Smooth muscle cell (in vitro differentiated cells): Measurements from ENCODE around the gene CRIP3. TPM values are rescaled to one million over a fixed set of nuclear protein-coding genes. Genes with fewer than 3 reads are reported as not detected.

Experiments used
- DNase-seq: peaks from one replicate; lab custom pipeline; 2025; ENCODE audit not compliant: unreplicated experiment; lab: John Stamatoyannopoulos, UW
- H2AFZ ChIP-seq: fragments of 200-600 bp; sonication (generic); 2 replicates; pipeline ENCODE4 v1.6.0; 2016; ENCODE audit warnings: antibody characterized with exemption, low read depth, mild to moderate bottlenecking
- H3F3A ChIP-seq: fragments of 200-600 bp; sonication (generic); 2 replicates; pipeline ENCODE4 v1.6.0; 2017; ENCODE audit warnings: antibody characterized with exemption, low read depth
- H3K27ac ChIP-seq: fragments of 200-600 bp; sonication (generic); 2 replicates; pipeline ENCODE4 v1.5.1; 2016; ENCODE audit warnings: low read depth, mild to moderate bottlenecking
- H3K27me3 ChIP-seq: fragments of 200-600 bp; sonication (generic); 2 replicates; pipeline ENCODE4 v1.6.1; 2016; ENCODE audit warnings: low read depth, mild to moderate bottlenecking
- H3K36me3 ChIP-seq: fragments of 200-600 bp; sonication (generic); 2 replicates; pipeline ENCODE4 v1.5.1; 2016; ENCODE audit warnings: low read depth
- H3K4me1 ChIP-seq: fragments of 200-600 bp; sonication (generic); 2 replicates; pipeline ENCODE4 v1.5.1; 2016; ENCODE audit warnings: low read depth
- H3K4me2 ChIP-seq: fragments of 200-600 bp; sonication (generic); 2 replicates; pipeline ENCODE4 v1.6.0; 2016; ENCODE audit warnings: mild to moderate bottlenecking
- H3K4me3 ChIP-seq: fragments of 200-600 bp; sonication (generic); 2 replicates; pipeline ENCODE4 v1.5.1; 2016; ENCODE audit warnings: mild to moderate bottlenecking
- H3K79me2 ChIP-seq: fragments of 200-600 bp; sonication (generic); 2 replicates; pipeline ENCODE4 v1.6.0; 2016; ENCODE audit warnings: low read depth, mild to moderate bottlenecking
- H3K9ac ChIP-seq: fragments of 200-600 bp; sonication (generic); 2 replicates; pipeline ENCODE4 v1.6.0; 2016; ENCODE audit warnings: low read depth
- H3K9me3 ChIP-seq: fragments of 200-600 bp; sonication (generic); replicated peaks from 2 replicates; pipeline ENCODE4 v1.5.1; 2016; ENCODE audit warnings: low read depth
- H4K20me1 ChIP-seq: fragments of 200-600 bp; sonication (generic); 2 replicates; pipeline ENCODE4 v1.6.0; 2016; ENCODE audit warnings: low read depth
- CTCF ChIP-seq: fragments of 200-600 bp; sonication (generic); IDR thresholded peaks from 2 replicates; pipeline ENCODE4 v1.5.1; 2017; ENCODE audit warnings: borderline replicate concordance, mild to moderate bottlenecking, antibody characterized with exemption; ENCODE audit not compliant: insufficient read depth, poor library complexity, severe bottlenecking
- WGBS: methylation state at CpG from one replicate; pipeline ENCODE4 v1.1.7; 2016; ENCODE audit warnings: low lambda C conversion rate; 5-methylcytosine and 5-hydroxymethylcytosine counted together
- polyA plus RNA-seq: library from polyadenylated mRNA; unstranded; fragments of >200 nt; fragmentation: Nextera tagmentation; extraction: Ambion mirVana; gene quantifications from 2 replicates; pipeline ENCODE4 v1.2.1, GENCODE V29; 2016
- total RNA-seq: library from RNA; depleted of rRNA; stranded (reverse); fragments of >200 nt; gene quantifications from 2 replicates; pipeline ENCODE4 v1.2.3, GENCODE V29; 2014

The CRIP3 gene
- total and polyA plus RNA-seq, 2 experiments from 2014 or later = not detected

GRCh38 chr6:43261198-43261597, 47.4 kb downstream of the CRIP3 start:
- H3K9me3 ChIP-seq = no peaks in the 10 kb centered on the region
- no peak for DNase-seq
- no peaks in the 10 kb centered on the region for H3K79me2 ChIP-seq
- no peak overlapping the region for H3K9ac ChIP-seq
- H2AFZ ChIP-seq = no peak overlapping the region
- no peak for TF ChIP-seq CTCF
- H4K20me1 ChIP-seq = no peaks in the 10 kb centered on the region
- WGBS = 93% methylated on average over 5 of the region's 5 CpGs
- H3K36me3 ChIP-seq = no peaks in the 10 kb centered on the region
- H3K4me2 ChIP-seq = no peak overlapping the region
- H3K4me3 ChIP-seq = no peak overlapping the region
- H3K27ac ChIP-seq = no peak overlapping the region
- no peaks in the 10 kb centered on the region for H3F3A ChIP-seq
- no peaks in the 10 kb centered on the region for H3K4me1 ChIP-seq
- H3K27me3 ChIP-seq = no peaks in the 10 kb centered on the region

- Histone ChIP-seq H3F3A (no peaks in the 10 kb centered on the region), H3K9me3 (no peaks in the 10 kb centered on the region), H2AFZ (no peak overlapping the region), H3K4me3 (no peak overlapping the region), H4K20me1 (no peaks in the 10 kb centered on the region), H3K79me2 (no peaks in the 10 kb centered on the region), H3K4me2 (no peak overlapping the region), H3K4me1 (no peaks in the 10 kb centered on the region), H3K27ac (no peak overlapping the region), H3K9ac (no peak overlapping the region), H3K27me3 (no peaks in the 10 kb centered on the region), H3K36me3 (no peaks in the 10 kb centered on the region)
- no peak for TF ChIP-seq CTCF
- 87% methylated on average over 4 of the region's 4 CpGs for WGBS
- DNase-seq = no peak
These were observed 47.8 kb downstream of the CRIP3 start for GRCh38 chr6:43260791-43261190.

GRCh38 chr6:43258807-43259686, 49.6 kb downstream of the CRIP3 start:
- no peaks in the 10 kb centered on the region for H3F3A ChIP-seq
- no peak for DNase-seq
- no peaks in the 10 kb centered on the region for H3K27me3 ChIP-seq
- no peak overlapping the region for H3K27ac ChIP-seq
- no peaks in the 10 kb centered on the region for H3K36me3 ChIP-seq
- H2AFZ ChIP-seq = no peak overlapping the region
- H3K4me1 ChIP-seq = no peaks in the 10 kb centered on the region
- H3K4me2 ChIP-seq = no peak overlapping the region
- no peaks in the 10 kb centered on the region for H4K20me1 ChIP-seq
- 90% methylated on average over 30 of the region's 30 CpGs for WGBS
- H3K79me2 ChIP-seq = no peaks in the 10 kb centered on the region
- no peak overlapping the region for H3K4me3 ChIP-seq
- H3K9ac ChIP-seq = no peak overlapping the region
- no peaks in the 10 kb centered on the region for H3K9me3 ChIP-seq
- no peak for TF ChIP-seq CTCF

- Histone ChIP-seq H3K4me2 (no peak overlapping the region), H3K9ac (no peak overlapping the region), H3K36me3 (no peaks in the 10 kb centered on the region), H3K4me1 (no peaks in the 10 kb centered on the region), H3K27ac (no peak overlapping the region), H3K9me3 (no peaks in the 10 kb centered on the region), H4K20me1 (no peaks in the 10 kb centered on the region), H3K27me3 (no peaks in the 10 kb centered on the region), H3F3A (no peaks in the 10 kb centered on the region), H3K4me3 (no peak overlapping the region), H3K79me2 (no peaks in the 10 kb centered on the region), H2AFZ (no peak overlapping the region)
- 77% methylated on average over 4 of the region's 4 CpGs for WGBS
- no peak for DNase-seq
- no peak for TF ChIP-seq CTCF
These were observed 50.4 kb downstream of the CRIP3 start for GRCh38 chr6:43258180-43258579.
